Stimulated activated naive CD8-positive, alpha-beta T cell treated with anti-CD3 and anti-CD28 coated beads, Interleukin-15, Interleukin-2, amounts not matched to agents 100 ng/mL and 50 ng/mL, for 24 hours (primary cell): ENCODE results near the gene MIF4GD.
"Not testable (repeated sequence)": the region's sequence is repeated elsewhere in the genome, so short reads cannot be mapped to it uniquely, and the experiment has no call there.

ENCODE experiments used
- H3K27ac Mint-ChIP-seq: one replicate; pipeline ENCODE4 v1.8.0; 2021; ENCODE audit warnings: mild to moderate bottlenecking, mixed read lengths
- H3K27me3 Mint-ChIP-seq: one replicate; pipeline ENCODE4 v1.8.0; 2021; ENCODE audit warnings: mixed read lengths
- H3K36me3 Mint-ChIP-seq: one replicate; pipeline ENCODE4 v1.8.0; 2021; ENCODE audit warnings: low read depth, mixed read lengths
- H3K4me1 Mint-ChIP-seq: one replicate; pipeline ENCODE4 v1.8.0; 2021; ENCODE audit warnings: low read depth, mixed read lengths
- H3K4me3 Mint-ChIP-seq: one replicate; pipeline ENCODE4 v1.8.0; 2021; ENCODE audit warnings: mild to moderate bottlenecking, mixed read lengths
- H3K9me3 Mint-ChIP-seq: one replicate; pipeline ENCODE4 v1.8.0; 2021; ENCODE audit warnings: mixed read lengths

The MIF4GD gene

DNA sequence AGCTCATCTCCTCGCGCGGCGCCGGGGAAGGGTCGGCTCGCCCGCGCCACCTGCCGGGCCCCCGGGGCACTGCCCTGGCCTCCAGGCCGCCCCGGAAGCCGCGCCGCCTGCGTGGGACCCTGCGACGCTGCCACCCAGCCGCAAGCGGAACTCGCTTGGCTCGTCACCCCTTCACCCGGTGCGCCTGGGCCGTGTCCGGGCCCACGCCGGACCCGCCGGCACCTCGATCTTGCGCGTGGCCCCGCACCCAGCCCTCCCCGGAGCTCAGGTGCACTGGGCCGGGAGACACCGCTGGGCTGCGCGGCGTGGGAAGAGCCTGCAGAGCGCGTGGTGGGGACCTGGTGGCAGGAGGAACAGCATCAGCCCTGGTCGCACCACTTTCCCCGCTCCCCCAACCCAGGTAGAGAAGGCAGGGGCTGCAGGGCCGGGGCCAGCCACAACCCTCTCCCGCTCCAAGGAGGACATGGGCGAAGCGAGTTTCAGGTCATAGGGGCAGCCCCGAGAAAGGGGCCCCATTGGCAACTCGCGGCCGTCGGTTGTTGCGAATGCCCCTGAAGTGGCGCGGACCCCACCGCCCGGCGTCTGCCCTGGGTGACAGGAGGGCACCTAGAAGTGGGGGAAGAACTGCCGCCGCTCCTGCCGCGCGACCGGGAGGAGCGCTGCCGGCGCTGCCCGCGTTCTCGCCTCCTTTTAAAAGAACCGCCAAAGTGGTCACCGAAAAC is 363 bp upstream of the MIF4GD start:
- peak overlapping the region; percentile 86 for H3K27ac Mint-ChIP-seq
- H3K4me3 Mint-ChIP-seq: peak overlapping the region; percentile 86
- peaks cover 39% of the 10 kb centered on the region for H3K36me3 Mint-ChIP-seq
- H3K27me3 Mint-ChIP-seq: no peaks in the 10 kb centered on the region
- H3K9me3 Mint-ChIP-seq: no peaks in the 10 kb centered on the region
- peaks cover 45% of the 10 kb centered on the region for H3K4me1 Mint-ChIP-seq

DNA sequence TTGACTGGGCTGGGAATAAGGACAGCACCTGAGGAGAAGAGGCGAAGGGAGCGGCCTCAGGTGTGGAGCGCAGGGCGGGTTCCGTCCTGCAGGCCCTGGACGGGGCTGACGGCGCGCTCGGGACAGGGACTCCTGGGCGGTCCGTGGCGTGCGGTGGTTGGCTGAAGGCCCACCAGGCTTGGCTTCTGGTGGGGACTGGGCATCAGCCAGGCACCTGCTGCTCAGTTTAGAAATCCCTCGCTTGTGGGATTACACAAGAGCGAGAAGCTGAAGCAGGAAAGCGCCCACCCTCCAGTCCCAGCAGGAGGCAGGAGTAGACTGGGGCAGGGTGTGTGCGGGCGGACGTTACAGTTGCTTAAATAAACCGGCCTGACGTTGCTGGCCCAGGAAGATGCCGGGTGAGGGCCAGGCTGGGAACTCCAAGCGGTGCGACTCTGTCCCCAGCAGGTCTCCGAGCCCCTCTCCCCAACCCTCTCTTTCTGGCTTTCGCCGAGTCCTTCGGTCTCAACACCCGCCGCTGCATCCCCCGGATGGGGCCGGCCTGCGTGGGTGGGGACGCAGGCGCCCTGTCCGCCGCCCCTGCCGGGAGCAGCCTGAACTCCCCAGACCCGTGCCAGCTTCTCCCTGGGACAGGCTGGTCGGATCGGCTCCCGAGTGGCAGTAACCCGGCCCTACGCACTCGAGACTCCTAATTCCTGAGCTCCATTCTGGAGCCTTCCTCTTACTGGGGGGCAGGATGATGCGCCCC is 639 bp downstream of the MIF4GD start:
- Mint-ChIP-seq H3K36me3 (peaks cover 48% of the 10 kb centered on the region), H3K4me3 (peak overlapping the region; percentile 85), H3K4me1 (peaks cover 44% of the 10 kb centered on the region), H3K27me3 (no peaks in the 10 kb centered on the region), H3K27ac (peak overlapping the region; percentile 83), H3K9me3 (no peaks in the 10 kb centered on the region)

DNA sequence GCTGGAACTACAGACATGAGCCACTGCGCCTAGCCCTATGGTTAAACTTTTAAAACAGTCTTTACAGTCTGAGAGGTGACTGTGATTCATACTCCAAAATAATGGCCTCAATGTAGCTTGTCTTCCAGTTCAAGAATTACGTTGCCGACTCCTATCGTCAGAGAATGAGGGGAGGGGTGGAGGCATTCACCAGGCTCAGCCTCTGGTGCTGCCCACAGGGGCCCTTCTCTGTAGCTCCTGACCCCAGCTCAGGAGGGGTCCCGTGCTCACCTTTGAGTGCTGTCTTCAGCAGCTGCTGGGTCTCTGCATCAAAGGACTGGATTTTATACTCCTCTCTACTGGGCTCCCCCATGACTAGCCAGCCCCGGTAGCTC is 1.2 kb downstream of the MIF4GD start:
- Mint-ChIP-seq H3K27me3 (no peaks in the 10 kb centered on the region), H3K4me1 (peaks cover 41% of the 10 kb centered on the region), H3K36me3 (peaks cover 47% of the 10 kb centered on the region)

DNA sequence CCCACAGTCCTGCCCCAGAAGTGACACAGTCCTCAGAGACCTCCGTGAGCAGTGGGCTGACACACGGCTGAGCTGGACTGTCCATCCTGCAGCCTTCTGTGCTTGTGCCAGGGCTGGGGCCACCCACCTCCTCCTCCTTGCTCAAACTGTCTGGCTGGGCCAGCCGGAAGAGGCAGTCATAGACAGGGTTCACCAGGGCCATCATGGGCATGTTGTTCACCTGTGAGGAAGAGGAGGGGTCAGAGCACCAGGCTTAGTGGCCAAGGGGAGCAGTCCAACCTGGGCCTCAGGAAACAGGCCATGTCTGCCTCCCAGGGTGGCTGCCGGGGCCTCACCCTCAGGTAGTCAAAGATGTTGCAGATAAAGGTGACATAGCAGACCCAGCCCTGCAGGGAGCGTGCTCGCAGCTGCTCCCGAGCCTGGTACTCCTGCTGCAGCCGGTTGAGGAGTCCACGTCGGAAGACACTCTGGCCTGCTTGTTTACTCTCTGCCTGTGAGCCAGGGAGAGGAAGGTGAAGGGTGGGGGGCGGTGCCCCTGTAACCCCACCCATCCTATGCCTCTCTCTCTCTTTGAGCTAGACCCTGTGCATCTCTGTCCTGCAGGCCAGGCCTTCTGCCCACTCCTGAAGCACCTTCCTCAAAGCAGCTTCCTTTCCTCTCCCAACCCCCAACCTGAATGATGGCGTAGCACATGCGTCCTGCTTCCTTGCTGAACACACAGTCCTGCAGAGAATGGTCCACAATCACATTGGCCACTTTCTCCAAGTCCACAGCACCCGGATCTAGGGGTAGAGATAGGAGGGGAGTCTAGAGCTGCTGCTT is 3.4 kb downstream of the MIF4GD start:
- Mint-ChIP-seq H3K4me3 (no peak overlapping the region), H3K36me3 (peaks cover 50% of the 10 kb centered on the region), H3K9me3 (no peaks in the 10 kb centered on the region), H3K4me1 (peaks cover 43% of the 10 kb centered on the region), H3K27me3 (no peaks in the 10 kb centered on the region), H3K27ac (no peak overlapping the region)

More for the DNA sequence above, 1.2 kb downstream of the MIF4GD start:
- H3K27ac Mint-ChIP-seq: peak overlapping the region; percentile 83
- H3K9me3 Mint-ChIP-seq: no peaks in the 10 kb centered on the region
- H3K4me3 Mint-ChIP-seq: peak overlapping the region; percentile 85

DNA sequence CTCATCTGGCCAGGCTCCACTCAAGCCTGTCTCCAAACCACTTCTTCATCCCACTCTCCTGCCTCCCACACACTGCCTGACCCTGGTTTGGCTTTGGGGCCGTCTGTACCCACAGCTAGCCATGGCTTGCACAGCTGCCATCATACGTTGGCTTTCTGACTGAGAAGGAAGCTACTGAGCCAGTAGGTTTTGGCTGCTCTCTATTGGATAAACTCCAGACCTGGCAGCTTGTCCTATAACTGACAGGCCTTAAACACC is 3.9 kb downstream of the MIF4GD start:
- no peaks in the 10 kb centered on the region for H3K27me3 Mint-ChIP-seq
- H3K4me3 Mint-ChIP-seq: no peak overlapping the region
- H3K9me3 Mint-ChIP-seq: no peaks in the 10 kb centered on the region
- H3K27ac Mint-ChIP-seq: peak overlapping the region; percentile 17
- H3K36me3 Mint-ChIP-seq: peaks cover 54% of the 10 kb centered on the region
- H3K4me1 Mint-ChIP-seq: peaks cover 44% of the 10 kb centered on the region

DNA sequence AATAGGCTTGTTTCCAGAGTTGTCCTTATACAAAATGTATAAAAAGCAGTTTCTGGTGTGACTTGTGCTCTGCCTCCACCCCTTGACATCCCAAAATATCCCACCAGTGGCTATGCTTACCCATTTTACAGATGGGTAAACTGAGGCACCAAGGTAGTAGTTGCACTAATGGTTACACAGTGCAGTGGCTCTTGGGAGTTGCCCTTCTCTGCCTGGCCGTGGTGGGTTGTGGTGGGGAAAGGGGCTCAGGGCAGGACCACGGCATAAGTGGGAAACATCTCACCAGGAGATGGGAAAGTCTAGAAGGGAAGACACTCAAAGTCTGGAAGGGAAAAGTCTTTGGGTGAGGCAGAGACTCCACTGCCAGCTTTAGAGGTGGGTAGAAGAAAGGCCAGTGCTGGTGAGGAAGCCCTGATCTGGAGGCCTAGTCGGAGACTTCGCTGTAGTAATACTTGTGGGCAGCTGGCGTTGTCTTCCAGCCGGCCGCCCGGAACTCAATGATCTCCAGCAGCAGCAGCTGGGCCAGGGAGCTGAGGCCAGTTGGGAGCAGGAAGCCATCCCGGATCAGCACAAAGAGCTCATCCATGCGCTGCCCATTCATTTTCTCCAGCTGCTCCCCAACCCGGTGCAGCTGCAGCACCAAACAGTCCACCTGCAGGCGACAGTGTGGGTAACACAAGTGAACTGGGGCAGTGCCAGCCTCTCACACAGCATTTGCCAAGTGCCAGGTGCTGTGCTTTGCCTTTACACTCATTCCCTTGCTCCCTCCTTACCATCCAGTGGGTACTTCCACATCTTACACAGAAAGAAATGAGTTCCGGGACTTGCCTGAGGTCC is 4.5 kb downstream of the MIF4GD start:
- Mint-ChIP-seq H3K4me1 (peaks cover 42% of the 10 kb centered on the region), H3K4me3 (no peak overlapping the region), H3K36me3 (peaks cover 51% of the 10 kb centered on the region), H3K27me3 (no peaks in the 10 kb centered on the region), H3K27ac (peak overlapping the region; percentile 17), H3K9me3 (no peaks in the 10 kb centered on the region)

DNA sequence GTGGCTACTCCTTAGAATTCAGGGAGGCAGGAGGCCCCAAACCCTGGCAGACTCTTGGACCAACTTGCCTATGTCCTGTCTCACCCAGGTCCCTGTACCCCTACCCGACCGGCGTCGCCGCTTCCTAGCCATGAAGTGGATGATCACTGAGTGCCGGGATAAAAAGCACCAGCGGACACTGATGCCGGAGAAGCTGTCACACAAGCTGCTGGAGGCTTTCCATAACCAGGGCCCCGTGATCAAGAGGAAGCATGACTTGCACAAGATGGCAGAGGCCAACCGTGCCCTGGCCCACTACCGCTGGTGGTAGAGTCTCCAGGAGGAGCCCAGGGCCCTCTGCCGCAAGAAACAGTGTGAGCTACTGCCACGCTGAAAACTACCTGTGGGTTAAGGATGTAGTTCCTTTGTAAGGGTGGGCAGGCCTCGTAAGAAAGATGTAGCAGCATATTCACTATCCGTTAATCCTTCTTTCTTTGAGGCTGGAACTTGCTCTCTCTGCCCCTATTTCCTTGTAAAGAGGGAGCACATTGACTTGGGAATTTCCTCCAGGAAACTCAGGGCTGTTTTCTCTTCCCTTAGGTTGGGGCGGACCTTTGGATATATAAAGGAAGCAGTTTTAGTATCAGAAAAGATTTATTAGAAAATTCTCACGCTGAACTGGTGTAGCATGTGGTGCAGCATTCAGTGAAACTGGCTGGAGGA is 5.3 kb downstream of the MIF4GD start:
- Mint-ChIP-seq H3K4me3 (no peak overlapping the region), H3K27ac (peak overlapping the region; percentile 55), H3K27me3 (no peaks in the 10 kb centered on the region), H3K36me3 (peaks cover 51% of the 10 kb centered on the region), H3K9me3 (no peaks in the 10 kb centered on the region), H3K4me1 (peaks cover 44% of the 10 kb centered on the region)

DNA sequence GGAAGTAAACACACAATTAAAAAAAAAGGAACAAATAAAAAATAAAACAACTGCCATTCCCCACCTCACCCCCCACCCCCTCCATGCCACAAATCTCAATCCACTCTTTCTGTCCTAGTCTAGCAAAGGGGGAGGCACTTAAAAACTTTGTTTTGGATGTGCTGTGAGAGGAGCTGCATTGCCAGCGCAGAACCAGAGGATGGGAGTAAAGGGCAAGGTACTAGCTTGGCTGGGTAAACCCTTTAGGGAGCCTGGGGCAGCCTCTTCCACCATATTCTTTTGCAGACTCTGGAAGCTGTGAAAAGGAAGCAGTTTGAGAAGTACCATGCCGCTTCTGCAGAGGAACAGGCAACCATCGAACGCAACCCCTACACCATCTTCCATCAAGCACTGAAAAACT is 8.0 kb downstream of the MIF4GD start:
- Mint-ChIP-seq H3K36me3 (peaks cover 55% of the 10 kb centered on the region), H3K4me1 (peaks cover 57% of the 10 kb centered on the region), H3K27ac (peak overlapping the region; percentile 99)

DNA sequence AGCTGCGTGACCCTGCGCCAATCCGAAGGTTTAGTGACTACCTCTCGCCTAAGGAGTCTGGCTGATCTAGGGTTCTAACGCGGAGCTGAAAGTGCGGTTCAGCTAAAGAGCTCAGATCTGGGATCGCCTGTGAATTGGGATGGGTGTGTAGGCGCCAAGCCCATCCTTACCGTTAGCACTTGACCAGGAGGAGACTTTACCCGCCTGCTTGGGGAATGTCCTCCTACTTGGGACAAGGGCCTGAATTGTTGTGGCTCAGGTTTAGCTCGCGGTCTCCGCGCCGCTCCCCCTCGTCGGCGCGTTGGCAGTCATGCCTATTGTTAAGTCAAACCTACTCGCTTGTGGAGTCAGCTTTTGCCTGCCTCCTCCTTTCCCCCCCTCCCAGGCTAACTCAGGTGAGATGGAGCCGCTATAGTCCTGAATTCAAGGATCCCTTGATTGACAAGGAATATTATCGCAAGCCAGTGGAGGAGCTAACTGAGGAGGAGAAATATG is 8.9 kb downstream of the MIF4GD start:
- Mint-ChIP-seq H3K9me3 (no peaks in the 10 kb centered on the region), H3K27ac (peak overlapping the region; percentile 99), H3K4me3 (peak overlapping the region; percentile 100), H3K36me3 (peaks cover 57% of the 10 kb centered on the region), H3K27me3 (no peaks in the 10 kb centered on the region), H3K4me1 (peaks cover 62% of the 10 kb centered on the region)

More for the DNA sequence above, 8.0 kb downstream of the MIF4GD start:
- H3K4me3 Mint-ChIP-seq: peak overlapping the region; percentile 100
- no peaks in the 10 kb centered on the region for H3K9me3 Mint-ChIP-seq
- no peaks in the 10 kb centered on the region for H3K27me3 Mint-ChIP-seq

DNA sequence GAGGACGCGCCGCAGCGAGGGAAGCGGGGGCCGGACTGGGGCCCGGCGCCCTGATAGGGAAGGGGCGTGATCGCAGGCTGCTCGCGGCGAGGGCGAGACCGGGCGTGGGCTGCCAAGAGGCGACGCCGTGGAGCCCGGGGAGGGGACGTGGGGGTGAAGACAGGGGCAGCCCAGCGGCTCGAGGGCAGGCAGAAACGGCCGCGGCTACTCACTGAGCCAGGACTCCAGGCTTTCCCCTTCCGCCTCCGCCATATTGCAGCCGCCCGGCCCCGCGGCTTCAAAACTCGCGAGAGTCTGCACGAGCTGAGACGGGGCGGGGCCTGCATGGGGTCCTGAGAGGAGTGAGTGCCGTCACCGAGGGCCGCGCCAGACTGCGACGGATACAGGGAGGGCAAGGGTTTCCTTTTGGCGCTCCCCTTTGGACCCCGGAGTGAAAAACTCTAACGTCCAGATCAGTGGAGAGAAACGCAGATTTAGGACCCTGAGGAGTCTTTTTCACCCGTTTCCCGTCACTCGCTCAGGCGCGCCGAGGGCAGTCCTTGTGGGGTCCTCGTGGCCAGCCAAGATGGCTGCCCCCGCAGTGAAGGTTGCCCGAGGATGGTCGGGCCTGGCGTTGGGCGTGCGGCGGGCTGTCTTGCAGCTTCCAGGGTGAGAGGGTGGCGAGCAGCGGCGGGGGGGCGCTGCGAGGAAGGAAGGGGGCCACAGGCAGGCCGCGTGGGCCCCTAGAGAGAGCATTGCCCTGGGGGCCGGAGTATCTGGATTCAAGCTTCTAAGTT is 9.5 kb downstream of the MIF4GD start, which contains the start of the genes GGA3 and MRPS7:
GGA3 (minus strand) TSS at position 271 of the 776 bp plus-strand sequence; CDS start at position 252, 19 bp downstream.
MRPS7 (plus strand) TSS at position 544 of the 776 bp plus-strand sequence; CDS start at position 566, 22 bp downstream.
- Mint-ChIP-seq H3K4me1 (peaks cover 68% of the 10 kb centered on the region), H3K4me3 (peak within 1 kb of the TSS; percentile 100), H3K27me3 (no peaks in the 10 kb centered on the region), H3K27ac (peak within 1 kb of the TSS; percentile 99), H3K9me3 (no peaks in the 10 kb centered on the region), H3K36me3 (peaks cover 51% of the 10 kb centered on the region)

DNA sequence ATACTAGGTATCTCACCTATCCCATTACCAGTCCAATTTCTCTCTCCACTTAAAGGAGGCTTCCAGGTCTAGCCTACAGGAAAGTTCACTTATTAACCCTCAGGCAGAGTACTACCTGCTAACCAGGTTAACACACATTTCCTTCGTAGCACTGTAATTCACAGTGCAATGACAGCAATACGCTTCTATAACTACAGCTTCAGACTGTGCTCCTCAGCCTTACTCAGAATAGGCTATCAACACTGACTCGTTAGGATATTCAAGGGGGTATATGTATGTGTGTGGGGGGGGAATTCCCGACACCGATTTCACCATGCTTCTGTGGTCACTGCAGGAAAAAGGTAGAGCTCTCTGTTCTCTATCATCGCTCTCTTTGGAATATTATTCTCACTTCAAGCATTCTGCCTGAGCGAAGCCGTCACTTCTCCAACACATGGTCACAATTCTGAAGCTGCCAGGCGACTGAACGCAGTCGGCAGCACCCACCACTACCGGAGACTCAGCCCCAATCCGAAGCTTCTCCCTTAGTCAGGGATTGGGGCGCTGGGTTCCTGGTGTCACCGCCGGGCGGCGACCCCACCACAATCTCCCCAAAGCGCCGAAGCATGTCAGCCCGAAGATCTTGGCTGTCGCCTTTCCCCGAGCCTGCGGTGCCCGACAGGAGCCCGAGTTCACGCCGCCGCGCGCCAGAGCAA is 10.2 kb downstream of the MIF4GD start:
- H3K9me3 Mint-ChIP-seq: no peaks in the 10 kb centered on the region
- peaks cover 44% of the 10 kb centered on the region for H3K36me3 Mint-ChIP-seq
- H3K27ac Mint-ChIP-seq: peak overlapping the region; percentile 99
- H3K27me3 Mint-ChIP-seq: no peaks in the 10 kb centered on the region
- peak overlapping the region; percentile 100 for H3K4me3 Mint-ChIP-seq
- peaks cover 76% of the 10 kb centered on the region for H3K4me1 Mint-ChIP-seq

DNA sequence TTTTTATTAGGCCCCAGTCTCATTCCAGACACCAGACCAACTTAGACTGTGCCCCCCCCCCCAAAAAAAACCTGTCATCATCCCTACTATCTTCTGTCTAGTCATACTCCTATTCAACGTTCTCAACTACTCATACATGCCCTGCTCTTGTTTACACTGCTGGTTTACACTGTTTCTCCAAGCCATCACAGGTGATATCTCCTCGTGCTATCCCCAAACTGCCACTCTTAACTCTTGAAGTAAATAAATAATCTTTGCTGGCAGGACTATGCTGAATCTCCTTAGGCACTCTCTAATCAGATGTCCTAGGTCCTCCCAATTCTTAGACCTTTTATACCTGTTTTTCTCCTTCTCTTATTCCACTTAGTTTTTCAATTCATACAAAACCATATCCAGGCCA is 13.8 kb downstream of the MIF4GD start:
- H3K9me3 Mint-ChIP-seq, H3K27me3 Mint-ChIP-seq, H3K4me3 Mint-ChIP-seq: not testable (repeated sequence)
- peaks cover 13% of the 10 kb centered on the region for H3K36me3 Mint-ChIP-seq
- H3K27ac Mint-ChIP-seq: peak overlapping the region; percentile 28
- H3K4me1 Mint-ChIP-seq: peaks cover 85% of the 10 kb centered on the region
